ENCODE data around the gene NDUFS4.
"Not testable (repeated sequence)": the region's sequence is repeated elsewhere in the genome, so short reads cannot be mapped to it uniquely, and the experiment has no call there.

Gene NDUFS4

DNA sequence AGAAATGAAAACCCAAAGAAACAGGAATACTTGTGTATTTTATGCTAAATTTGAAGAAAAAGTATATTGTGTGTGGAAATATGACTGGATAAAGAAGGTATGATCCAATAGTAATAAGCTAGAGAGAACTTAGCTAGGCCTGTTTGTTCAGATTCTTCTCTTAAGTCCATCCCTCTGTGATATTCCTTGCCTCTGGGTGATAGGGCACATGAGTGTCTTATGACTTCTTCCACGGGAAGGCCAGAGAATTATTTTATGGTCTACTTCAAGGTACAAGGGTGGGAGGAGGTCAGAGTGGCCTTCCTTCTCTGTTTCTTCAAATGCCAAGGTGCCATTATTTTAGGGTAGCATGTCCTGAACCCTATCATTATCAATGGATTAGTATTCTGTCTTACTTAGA, 113.7 kb downstream of the NDUFS4 start:
- DNase-seq, result no peak

- DNase-seq, result no peak
Observed at GRCh38 chr5:53677632-53678031, 117.2 kb downstream of the NDUFS4 start.

DNA sequence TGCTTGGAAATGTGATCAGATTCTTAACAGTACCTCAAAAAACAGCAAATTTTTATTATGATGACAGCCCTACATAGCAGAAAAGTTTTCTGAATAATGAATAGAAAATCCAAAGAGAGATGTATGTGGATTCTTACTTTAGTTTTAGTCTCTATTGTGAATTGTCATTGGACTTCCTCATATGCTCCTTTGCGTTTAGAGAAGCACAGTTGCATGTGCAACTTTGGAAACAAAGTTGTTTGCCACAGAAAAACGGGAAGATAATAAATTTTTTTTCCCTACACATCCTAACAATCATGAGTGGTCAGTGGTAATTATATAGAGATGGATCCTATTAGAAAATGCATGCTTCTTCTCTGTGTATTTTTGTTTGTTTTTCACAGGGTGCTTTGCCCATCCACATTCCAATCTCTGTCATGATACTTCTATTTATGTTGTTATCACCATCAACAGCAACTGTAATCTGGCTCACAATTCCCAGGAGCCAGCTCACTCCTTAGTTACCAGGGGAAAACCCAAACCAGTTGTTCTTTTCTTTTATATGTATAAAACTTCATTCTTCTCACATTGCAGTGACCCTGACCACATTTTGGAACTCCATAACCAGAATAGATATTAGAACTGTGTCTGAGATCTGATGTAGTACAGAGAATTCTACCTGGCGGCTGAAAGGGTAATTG, 118.7 kb downstream of the NDUFS4 start:
- no peak for DNase-seq

DNA sequence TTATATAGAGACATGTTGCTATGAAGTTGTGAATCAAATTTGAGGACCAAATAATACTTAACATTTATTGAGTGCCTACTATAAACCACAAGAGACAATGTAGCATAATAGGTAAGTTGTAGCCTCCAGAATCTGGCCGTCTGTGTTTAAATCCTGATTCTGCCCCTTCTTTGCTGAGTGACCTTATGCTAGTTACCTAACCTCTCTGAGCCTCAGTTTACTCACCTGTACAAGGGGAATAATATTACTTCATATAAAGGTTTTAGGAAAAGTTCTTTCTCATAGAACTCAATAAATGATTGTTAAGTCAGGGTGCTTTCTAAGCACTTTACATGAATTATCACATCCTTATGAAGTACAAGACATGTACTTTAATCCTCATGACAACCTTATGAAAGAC, 120.6 kb downstream of the NDUFS4 start:
- DNase-seq, result no peak

GRCh38 chr5:53691014-53691413, 130.6 kb downstream of the NDUFS4 start:
- DNase-seq, result no peak

GRCh38 chr5:53694520-53695022, 134.1 kb downstream of the NDUFS4 start:
- no peak for DNase-seq

- not testable (repeated sequence) for DNase-seq
Observed at GRCh38 chr5:53710405-53710804, 150.0 kb downstream of the NDUFS4 start.

GRCh38 chr5:53712327-53712726, 151.9 kb downstream of the NDUFS4 start:
- DNase-seq, result no peak

- no peak for DNase-seq
Observed at GRCh38 chr5:53713978-53714666, 153.7 kb downstream of the NDUFS4 start.

DNA sequence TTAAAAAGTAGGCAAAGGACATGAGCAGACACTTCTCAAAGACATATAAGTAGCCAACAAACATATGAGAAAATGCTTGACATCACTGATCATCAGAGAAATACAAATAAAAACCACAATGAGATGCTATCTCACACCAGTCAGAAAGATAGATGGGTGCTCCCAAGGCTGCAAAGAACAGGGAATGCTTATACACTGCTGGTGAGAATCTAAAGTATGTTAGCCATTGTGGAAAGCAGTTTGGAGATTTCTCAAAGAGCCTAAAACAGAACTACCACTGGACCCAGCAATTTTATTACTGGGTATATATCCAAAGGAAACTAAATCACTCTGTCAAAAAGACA, 154.2 kb downstream of the NDUFS4 start:
- no peak for DNase-seq

DNA sequence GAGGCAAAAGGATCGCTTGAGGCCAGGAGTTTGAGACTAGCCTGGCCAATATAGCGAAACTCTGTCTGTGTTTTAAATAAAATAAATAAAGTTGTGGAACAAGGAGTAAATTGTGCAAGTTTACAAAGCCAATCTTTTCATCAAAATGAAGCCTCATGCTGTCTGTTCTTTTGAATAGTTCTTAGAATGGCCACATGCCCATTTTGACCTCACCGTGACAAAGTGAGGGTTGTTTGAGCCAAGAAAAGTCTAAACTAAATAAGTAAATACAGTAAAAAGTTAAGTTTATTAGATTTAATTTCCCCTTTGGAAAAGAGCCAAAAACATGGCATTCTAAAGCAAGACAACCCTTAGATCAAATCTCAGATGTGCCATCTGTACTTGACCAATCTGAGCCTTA, 165.7 kb downstream of the NDUFS4 start:
- no peak for DNase-seq

DNA sequence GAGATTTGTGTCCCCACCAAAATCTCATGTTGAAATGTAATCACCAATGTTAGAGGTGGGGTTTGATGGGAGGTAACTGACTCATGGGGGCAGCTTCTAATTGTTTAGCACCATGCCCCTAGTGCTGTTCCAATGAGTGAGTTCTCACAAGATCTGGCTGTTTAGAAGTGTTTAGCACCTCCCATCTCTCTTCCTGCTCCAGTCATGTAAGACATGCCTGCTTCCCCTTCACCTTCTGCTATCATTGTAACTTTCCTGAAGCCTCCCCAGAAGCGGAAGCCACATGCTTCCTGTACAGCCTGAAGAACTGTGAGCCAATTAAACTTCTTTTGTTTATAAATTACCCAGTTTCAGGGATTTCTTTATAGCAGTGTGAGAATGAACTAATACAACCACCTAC, 170.5 kb downstream of the NDUFS4 start:
- no peak for DNase-seq

Data from CD4-positive, alpha-beta T cell treated with Interferon gamma for 1 hour (primary cell).